Measurements from ENCODE around the gene ZNF783. TPM values are rescaled to one million over a fixed set of nuclear protein-coding genes. Genes with fewer than 3 reads are reported as not detected.

The ZNF783 gene
- total and polyA plus RNA-seq, 2 of the 8 experiments (the other 6 are each of a cell fraction or from before 2014, with no cell fraction given) = 7.3 to 8.2 TPM

DNA sequence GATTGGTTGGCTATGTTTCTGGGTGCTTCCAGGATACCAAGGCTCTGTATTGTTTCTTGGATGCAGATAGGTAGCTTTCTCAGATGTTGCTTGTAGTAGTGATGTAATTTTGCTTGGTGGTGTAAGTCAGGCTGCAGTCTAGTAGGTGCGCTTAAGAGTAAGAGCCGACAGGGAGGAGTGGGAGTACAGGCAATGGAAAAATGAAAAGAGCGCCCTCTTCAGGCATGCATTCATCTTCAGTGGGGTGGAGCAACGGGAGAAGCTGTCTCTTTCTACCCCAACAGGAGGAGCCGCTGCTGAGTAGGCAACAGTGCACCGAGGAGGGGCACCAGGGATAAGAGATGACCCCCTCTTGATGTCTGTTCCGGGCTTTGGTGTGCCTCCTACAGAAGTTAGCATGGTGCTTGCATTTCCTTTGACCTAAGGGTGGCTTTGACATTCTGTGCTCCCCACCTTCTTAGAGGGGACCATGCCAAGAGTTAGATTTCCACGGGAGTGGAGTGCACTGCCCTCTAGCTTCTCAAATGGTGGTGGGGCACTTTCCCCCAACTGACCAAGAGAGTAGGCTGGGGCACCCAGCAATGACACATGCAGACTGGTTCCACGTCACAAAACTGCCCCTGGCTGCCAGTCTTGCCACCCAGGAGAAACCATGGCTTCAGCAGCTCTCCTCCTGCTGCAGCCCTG lies 56.1 kb downstream of the ZNF783 start (continued):
- no peak for TF ChIP-seq CBX5 (IDR thresholded peaks at IDR 0.05; ENCODE audit: low read depth, low read length)
- no peak for TF ChIP-seq FOSL1 (IDR thresholded peaks at IDR 0.05; ENCODE audit: insufficient read depth, low read depth, low read length)
- TF ChIP-seq, protein P1, sequence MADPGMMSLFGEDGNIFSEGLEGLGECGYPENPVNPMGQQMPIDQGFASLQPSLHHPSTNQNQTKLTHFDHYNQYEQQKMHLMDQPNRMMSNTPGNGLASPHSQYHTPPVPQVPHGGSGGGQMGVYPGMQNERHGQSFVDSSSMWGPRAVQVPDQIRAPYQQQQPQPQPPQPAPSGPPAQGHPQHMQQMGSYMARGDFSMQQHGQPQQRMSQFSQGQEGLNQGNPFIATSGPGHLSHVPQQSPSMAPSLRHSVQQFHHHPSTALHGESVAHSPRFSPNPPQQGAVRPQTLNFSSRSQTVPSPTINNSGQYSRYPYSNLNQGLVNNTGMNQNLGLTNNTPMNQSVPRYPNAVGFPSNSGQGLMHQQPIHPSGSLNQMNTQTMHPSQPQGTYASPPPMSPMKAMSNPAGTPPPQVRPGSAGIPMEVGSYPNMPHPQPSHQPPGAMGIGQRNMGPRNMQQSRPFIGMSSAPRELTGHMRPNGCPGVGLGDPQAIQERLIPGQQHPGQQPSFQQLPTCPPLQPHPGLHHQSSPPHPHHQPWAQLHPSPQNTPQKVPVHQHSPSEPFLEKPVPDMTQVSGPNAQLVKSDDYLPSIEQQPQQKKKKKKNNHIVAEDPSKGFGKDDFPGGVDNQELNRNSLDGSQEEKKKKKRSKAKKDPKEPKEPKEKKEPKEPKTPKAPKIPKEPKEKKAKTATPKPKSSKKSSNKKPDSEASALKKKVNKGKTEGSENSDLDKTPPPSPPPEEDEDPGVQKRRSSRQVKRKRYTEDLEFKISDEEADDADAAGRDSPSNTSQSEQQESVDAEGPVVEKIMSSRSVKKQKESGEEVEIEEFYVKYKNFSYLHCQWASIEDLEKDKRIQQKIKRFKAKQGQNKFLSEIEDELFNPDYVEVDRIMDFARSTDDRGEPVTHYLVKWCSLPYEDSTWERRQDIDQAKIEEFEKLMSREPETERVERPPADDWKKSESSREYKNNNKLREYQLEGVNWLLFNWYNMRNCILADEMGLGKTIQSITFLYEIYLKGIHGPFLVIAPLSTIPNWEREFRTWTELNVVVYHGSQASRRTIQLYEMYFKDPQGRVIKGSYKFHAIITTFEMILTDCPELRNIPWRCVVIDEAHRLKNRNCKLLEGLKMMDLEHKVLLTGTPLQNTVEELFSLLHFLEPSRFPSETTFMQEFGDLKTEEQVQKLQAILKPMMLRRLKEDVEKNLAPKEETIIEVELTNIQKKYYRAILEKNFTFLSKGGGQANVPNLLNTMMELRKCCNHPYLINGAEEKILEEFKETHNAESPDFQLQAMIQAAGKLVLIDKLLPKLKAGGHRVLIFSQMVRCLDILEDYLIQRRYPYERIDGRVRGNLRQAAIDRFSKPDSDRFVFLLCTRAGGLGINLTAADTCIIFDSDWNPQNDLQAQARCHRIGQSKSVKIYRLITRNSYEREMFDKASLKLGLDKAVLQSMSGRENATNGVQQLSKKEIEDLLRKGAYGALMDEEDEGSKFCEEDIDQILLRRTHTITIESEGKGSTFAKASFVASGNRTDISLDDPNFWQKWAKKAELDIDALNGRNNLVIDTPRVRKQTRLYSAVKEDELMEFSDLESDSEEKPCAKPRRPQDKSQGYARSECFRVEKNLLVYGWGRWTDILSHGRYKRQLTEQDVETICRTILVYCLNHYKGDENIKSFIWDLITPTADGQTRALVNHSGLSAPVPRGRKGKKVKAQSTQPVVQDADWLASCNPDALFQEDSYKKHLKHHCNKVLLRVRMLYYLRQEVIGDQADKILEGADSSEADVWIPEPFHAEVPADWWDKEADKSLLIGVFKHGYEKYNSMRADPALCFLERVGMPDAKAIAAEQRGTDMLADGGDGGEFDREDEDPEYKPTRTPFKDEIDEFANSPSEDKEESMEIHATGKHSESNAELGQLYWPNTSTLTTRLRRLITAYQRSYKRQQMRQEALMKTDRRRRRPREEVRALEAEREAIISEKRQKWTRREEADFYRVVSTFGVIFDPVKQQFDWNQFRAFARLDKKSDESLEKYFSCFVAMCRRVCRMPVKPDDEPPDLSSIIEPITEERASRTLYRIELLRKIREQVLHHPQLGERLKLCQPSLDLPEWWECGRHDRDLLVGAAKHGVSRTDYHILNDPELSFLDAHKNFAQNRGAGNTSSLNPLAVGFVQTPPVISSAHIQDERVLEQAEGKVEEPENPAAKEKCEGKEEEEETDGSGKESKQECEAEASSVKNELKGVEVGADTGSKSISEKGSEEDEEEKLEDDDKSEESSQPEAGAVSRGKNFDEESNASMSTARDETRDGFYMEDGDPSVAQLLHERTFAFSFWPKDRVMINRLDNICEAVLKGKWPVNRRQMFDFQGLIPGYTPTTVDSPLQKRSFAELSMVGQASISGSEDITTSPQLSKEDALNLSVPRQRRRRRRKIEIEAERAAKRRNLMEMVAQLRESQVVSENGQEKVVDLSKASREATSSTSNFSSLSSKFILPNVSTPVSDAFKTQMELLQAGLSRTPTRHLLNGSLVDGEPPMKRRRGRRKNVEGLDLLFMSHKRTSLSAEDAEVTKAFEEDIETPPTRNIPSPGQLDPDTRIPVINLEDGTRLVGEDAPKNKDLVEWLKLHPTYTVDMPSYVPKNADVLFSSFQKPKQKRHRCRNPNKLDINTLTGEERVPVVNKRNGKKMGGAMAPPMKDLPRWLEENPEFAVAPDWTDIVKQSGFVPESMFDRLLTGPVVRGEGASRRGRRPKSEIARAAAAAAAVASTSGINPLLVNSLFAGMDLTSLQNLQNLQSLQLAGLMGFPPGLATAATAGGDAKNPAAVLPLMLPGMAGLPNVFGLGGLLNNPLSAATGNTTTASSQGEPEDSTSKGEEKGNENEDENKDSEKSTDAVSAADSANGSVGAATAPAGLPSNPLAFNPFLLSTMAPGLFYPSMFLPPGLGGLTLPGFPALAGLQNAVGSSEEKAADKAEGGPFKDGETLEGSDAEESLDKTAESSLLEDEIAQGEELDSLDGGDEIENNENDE (IDR thresholded peaks at IDR 0.05; ENCODE audit: insufficient replicate concordance, low read length) = no peak
- no peak for TF ChIP-seq BACH1 (IDR thresholded peaks at IDR 0.05; ENCODE audit: low read length)
- no peak for TF ChIP-seq SUZ12 (IDR thresholded peaks at IDR 0.05; ENCODE audit: low read length)
- no peak for TF ChIP-seq GABPA (IDR thresholded peaks at IDR 0.05; ENCODE audit: borderline replicate concordance, insufficient read depth, low read length)
- peak; percentile 86 for TF ChIP-seq TEAD4 (IDR thresholded peaks at IDR 0.05; ENCODE audit: low read depth, low read length)
- 0 out of 2 replicates have a peak, but pooled peaks have one; percentile 36 for TF ChIP-seq CEBPB (IDR thresholded peaks at IDR 0.05; ENCODE audit: low read depth, low read length)
- TF ChIP-seq, protein P2, sequence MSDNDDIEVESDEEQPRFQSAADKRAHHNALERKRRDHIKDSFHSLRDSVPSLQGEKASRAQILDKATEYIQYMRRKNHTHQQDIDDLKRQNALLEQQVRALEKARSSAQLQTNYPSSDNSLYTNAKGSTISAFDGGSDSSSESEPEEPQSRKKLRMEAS (IDR thresholded peaks at IDR 0.05) = no peak
- TF ChIP-seq MAFK (IDR thresholded peaks at IDR 0.05; ENCODE audit: low read depth, low read length) = no peak
- TF ChIP-seq JUN (IDR thresholded peaks at IDR 0.05; ENCODE audit: low read depth, low read length) = no peak

All from H1 (cell line).